Naive thymus-derived CD4-positive, alpha-beta T cell (primary cell): Measurements from ENCODE around the gene RTN3. TPM values are rescaled to one million over a fixed set of nuclear protein-coding genes. Genes with fewer than 3 reads are reported as not detected.

ENCODE experiments used
- ATAC-seq: fragments of 150-1000 bp; cut with Tn5 transposase; 2 replicates; pipeline ENCODE4 v1.10.0; 2021; ENCODE audit warnings: mild to moderate bottlenecking, moderate library complexity
- CTCF ChIA-PET: fragments of 350-600 bp; sonication (Branson Sonifier 250); formaldehyde crosslinking; loops from one replicate; lab custom pipeline; 2021; ENCODE audit warnings: antibody characterized with exemption; lab: Charles Lee
- POLR2A ChIA-PET: fragments of 350-600 bp; sonication (Branson Sonifier 250); formaldehyde crosslinking; loops from one replicate; lab custom pipeline; 2021; ENCODE audit warnings: antibody characterized with exemption, inconsistent platforms; lab: Charles Lee
- DNase-seq, 9 donors: peaks; one replicate each; pipeline versions ENCODE4 v3.0.0 to v3.0.0-alpha.2; 2020 to 2022; ENCODE audit warnings: mixed read lengths in 1 of 9
- H3K27ac ChIP-seq: one replicate; pipeline ENCODE4 v1.7.0; 2013; ENCODE audit warnings: mild to moderate bottlenecking, low read depth, low read length, moderate library complexity
- H3K27me3 ChIP-seq, 2 donors: one replicate each; pipeline ENCODE4 v1.7.0; 2013; ENCODE audit warnings: low read length in 2 of 2, mild to moderate bottlenecking in 2 of 2, moderate library complexity in 2 of 2; ENCODE audit not compliant: control insufficient read depth in 2 of 2, insufficient read depth in 2 of 2
- H3K36me3 ChIP-seq, 3 experiments: 1 replicate in 2 of 3; 2 replicates in 1 of 3; pipeline ENCODE4 v1.7.0; 2013; ENCODE audit warnings: low read length in 3 of 3, mild to moderate bottlenecking in 3 of 3, moderate library complexity in 1 of 3; ENCODE audit not compliant: insufficient read depth in 3 of 3, control insufficient read depth in 2 of 3
- H3K4me1 ChIP-seq, 2 donors: one replicate each; pipeline ENCODE4 v1.7.0; 2013; ENCODE audit warnings: low read length in 2 of 2, mild to moderate bottlenecking in 2 of 2, moderate library complexity in 1 of 2; ENCODE audit not compliant: control insufficient read depth in 2 of 2, insufficient read depth in 2 of 2
- H3K4me3 ChIP-seq: 2 replicates; pipeline ENCODE4 v1.7.0; 2013; ENCODE audit warnings: mild to moderate bottlenecking, low read length
- H3K9me3 ChIP-seq, 3 experiments: 1 replicate in 2 of 3; 2 replicates in 1 of 3; pipeline ENCODE4 v1.7.0; 2013; ENCODE audit warnings: low read length in 3 of 3; ENCODE audit not compliant: control insufficient read depth in 2 of 3
- H3K27ac Mint-ChIP-seq, 9 donors: one replicate each; pipeline ENCODE4 v1.8.0; 2020 to 2022; ENCODE audit warnings: mixed read lengths in 9 of 9, mild to moderate bottlenecking in 8 of 9, moderate library complexity in 5 of 9, inconsistent platforms in 2 of 9
- H3K27me3 Mint-ChIP-seq, 5 donors: one replicate each; pipeline ENCODE4 v1.8.0; 2021 to 2022; ENCODE audit warnings: mixed read lengths in 5 of 5, mild to moderate bottlenecking in 1 of 5
- H3K36me3 Mint-ChIP-seq, 5 donors: one replicate each; pipeline ENCODE4 v1.8.0; 2020 to 2022; ENCODE audit warnings: mixed read lengths in 5 of 5, mild to moderate bottlenecking in 3 of 5, inconsistent platforms in 1 of 5
- H3K4me1 Mint-ChIP-seq, 7 donors: one replicate each; pipeline ENCODE4 v1.8.0; 2020 to 2022; ENCODE audit warnings: mixed read lengths in 7 of 7, mild to moderate bottlenecking in 3 of 7, inconsistent platforms in 1 of 7
- H3K4me3 Mint-ChIP-seq, 10 donors: one replicate each; pipeline ENCODE4 v1.8.0; 2020 to 2022; ENCODE audit warnings: mild to moderate bottlenecking in 10 of 10, mixed read lengths in 10 of 10, moderate library complexity in 6 of 10, inconsistent platforms in 2 of 10
- H3K9me3 Mint-ChIP-seq, 11 donors: one replicate each; pipeline ENCODE4 v1.8.0; 2020 to 2022; ENCODE audit warnings: mixed read lengths in 11 of 11, mild to moderate bottlenecking in 4 of 11, inconsistent platforms in 1 of 11, moderate library complexity in 1 of 11
- intact Hi-C, 2 donors: fragments of 100-400 bp; cut with micrococcal nuclease; formaldehyde crosslinking; loops; one replicate each; pipeline ENCODE4 v1.15.1; 2023
- polyA plus RNA-seq, 2 donors: library from polyadenylated mRNA; unstranded; fragments of 300-500 nt; fragmentation: Illumina TruSeq; gene quantifications; one replicate each; pipeline ENCODE4 v1.2.3, GENCODE V29; 2021
- total RNA-seq, 6 experiments: library from RNA in 5 of 6; stranded (reverse) in 5 of 6; gene quantifications; 1 replicate in 5 of 6; 2 replicates in 1 of 6; pipeline ENCODE4 v1.2.3 and lab custom pipeline; 2021 to 2026

Gene RTN3
- total and polyA plus RNA-seq, 7 experiments from 2014 or later, result 20.8 to 65.7 (median 34.4) TPM

GRCh38 chr11:63761188-63761587, 79.9 kb downstream of the RTN3 start:
- no peaks in the 10 kb centered on the region for H3K27me3 Mint-ChIP-seq
- no peak overlapping the region for H3K4me3 Mint-ChIP-seq
- Histone ChIP-seq H3K36me3 (no peaks in the 10 kb centered on the region), H3K4me3 (no peak overlapping the region), H3K27ac (no peak overlapping the region), H3K9me3 (no peaks in the 10 kb centered on the region), H3K4me1 (no peaks in the 10 kb centered on the region), H3K27me3 (no peaks in the 10 kb centered on the region)
- H3K36me3 Mint-ChIP-seq, result peaks cover 0 to 14% (median 0%) of the 10 kb centered on the region in 5 donors
- ATAC-seq (no peak), DNase-seq (no peak)
- POLR2A ChIA-PET, result no interaction called here
- peak overlapping the region in 2 of 9 donors; percentile 15 to 28 for H3K27ac Mint-ChIP-seq
- CTCF ChIA-PET, result no interaction called here
- no peaks in the 10 kb centered on the region for H3K4me1 Mint-ChIP-seq
- intact Hi-C loops, result loop anchor here in 1 of 2 donors (10.0 kb wide), 1 partner anchor 214 kb away; the partner anchor contains the start of gene COX8A
- H3K9me3 Mint-ChIP-seq, result peaks cover 0 to 2% (median 0%) of the 10 kb centered on the region in 11 donors

- no peak for DNase-seq
- Mint-ChIP-seq H3K27me3 (no peaks in the 10 kb centered on the region), H3K27ac (peak overlapping the region in 2 of 9 donors; percentile 9 to 25), H3K36me3 (peaks cover 0 to 7% (median 0%) of the 10 kb centered on the region in 5 donors), H3K4me1 (peaks cover 0 to under 1% (median 0%) of the 10 kb centered on the region in 7 donors), H3K4me3 (no peak overlapping the region), H3K9me3 (peaks cover 0 to 2% (median 0%) of the 10 kb centered on the region in 11 donors)
- H3K9me3 ChIP-seq, result no peaks in the 10 kb centered on the region
- H3K36me3 ChIP-seq, result no peaks in the 10 kb centered on the region
- ATAC-seq, result no peak
- no peaks in the 10 kb centered on the region for H3K27me3 ChIP-seq
- H3K4me1 ChIP-seq, result peaks cover 0 to 3% of the 10 kb centered on the region in 2 donors
- no peak overlapping the region for H3K4me3 ChIP-seq
- H3K27ac ChIP-seq, result no peak overlapping the region
- ChIA-PET POLR2A (no interaction called here), CTCF (no interaction called here)
- intact Hi-C loops, result loop anchor here in 1 of 2 donors (10.0 kb wide), 1 partner anchor 213 kb away; the partner anchor contains the start of gene COX8A
Observed at GRCh38 chr11:63761931-63762653, 80.8 kb downstream of the RTN3 start.

- no peak overlapping the region for H3K27ac Mint-ChIP-seq
- Histone ChIP-seq H3K36me3 (no peaks in the 10 kb centered on the region), H3K4me1 (peaks cover 0 to 6% of the 10 kb centered on the region in 2 donors), H3K9me3 (no peaks in the 10 kb centered on the region), H3K4me3 (no peak overlapping the region), H3K27ac (no peak overlapping the region), H3K27me3 (no peaks in the 10 kb centered on the region)
- POLR2A ChIA-PET, result no interaction called here
- no peak overlapping the region for H3K4me3 Mint-ChIP-seq
- CTCF ChIA-PET, result no interaction called here
- ATAC-seq, result no peak
- peaks cover 0 to 4% (median 0%) of the 10 kb centered on the region in 5 donors for H3K27me3 Mint-ChIP-seq
- H3K4me1 Mint-ChIP-seq, result peaks cover 6 to 8% (median 7%) of the 10 kb centered on the region in 7 donors
- no peak for DNase-seq
- H3K9me3 Mint-ChIP-seq, result peaks cover 0 to 2% (median 0%) of the 10 kb centered on the region in 11 donors
- H3K36me3 Mint-ChIP-seq, result peaks cover 0 to 6% (median 0%) of the 10 kb centered on the region in 5 donors
- intact Hi-C loops, result loop anchor here in 1 of 2 donors (10.0 kb wide), 1 partner anchor 212 kb away; the partner anchor contains the start of gene COX8A
Observed at GRCh38 chr11:63762654-63763495, 81.6 kb downstream of the RTN3 start.

GRCh38 chr11:63763496-63764339, 82.4 kb downstream of the RTN3 start:
- peaks cover 0 to 6% of the 10 kb centered on the region in 2 donors for H3K4me1 ChIP-seq

GRCh38 chr11:63764340-63764678, 83.0 kb downstream of the RTN3 start:
- Mint-ChIP-seq H3K27ac (no peak overlapping the region), H3K9me3 (peaks cover 0 to 2% (median 0%) of the 10 kb centered on the region in 11 donors), H3K4me3 (no peak overlapping the region), H3K27me3 (peaks cover 0 to 4% (median 0%) of the 10 kb centered on the region in 5 donors), H3K36me3 (peaks cover 0 to 4% (median 0%) of the 10 kb centered on the region in 5 donors), H3K4me1 (peaks cover 6 to 9% (median 8%) of the 10 kb centered on the region in 7 donors)
- DNase-seq (no peak), ATAC-seq (no peak)
- ChIA-PET CTCF (interaction anchor here (0.6 kb wide), 1 partner anchor 92 kb away, joined by 4 read pairs; no protein-coding TSS in a partner anchor), POLR2A (no interaction called here)
- peaks cover under 1 to 6% of the 10 kb centered on the region in 2 donors for H3K4me1 ChIP-seq
- H3K9me3 ChIP-seq, result no peaks in the 10 kb centered on the region
- H3K27me3 ChIP-seq, result no peaks in the 10 kb centered on the region
- no peak overlapping the region for H3K4me3 ChIP-seq
- no peaks in the 10 kb centered on the region for H3K36me3 ChIP-seq
- H3K27ac ChIP-seq, result no peak overlapping the region
- intact Hi-C loops, result loop anchor here in 1 of 2 donors (10.0 kb wide), 1 partner anchor 210 kb away; the partner anchor contains the start of gene COX8A

More at GRCh38 chr11:63763496-63764339, 82.4 kb downstream of the RTN3 start:
- Mint-ChIP-seq H3K27ac (no peak overlapping the region), H3K4me1 (peaks cover 6 to 9% (median 8%) of the 10 kb centered on the region in 7 donors), H3K27me3 (peaks cover 0 to 4% (median 0%) of the 10 kb centered on the region in 5 donors), H3K36me3 (peaks cover 0 to 4% (median 0%) of the 10 kb centered on the region in 5 donors), H3K4me3 (no peak overlapping the region), H3K9me3 (peaks cover 0 to 2% (median 0%) of the 10 kb centered on the region in 11 donors)
- POLR2A ChIA-PET, result no interaction called here
- Histone ChIP-seq H3K27me3 (no peaks in the 10 kb centered on the region), H3K36me3 (no peaks in the 10 kb centered on the region), H3K27ac (no peak overlapping the region), H3K9me3 (no peaks in the 10 kb centered on the region), H3K4me3 (no peak overlapping the region)
- intact Hi-C loops, result loop anchor here in 1 of 2 donors (10.0 kb wide), 1 partner anchor 211 kb away; the partner anchor contains the start of gene COX8A
- DNase-seq (no peak), ATAC-seq (no peak)
- CTCF ChIA-PET, result interaction anchor here (0.6 kb wide), 1 partner anchor 92 kb away, joined by 4 read pairs; no protein-coding TSS in a partner anchor
